Stimulated activated CD8-positive, alpha-beta memory T cell treated with anti-CD3 and anti-CD28 coated beads, Interleukin-12 subunit alpha, Interleukin-12 subunit beta, amount 100 ng/mL, for 24 hours (primary cell): ENCODE data around the gene PDGFC.

ENCODE experiments used
- DNase-seq: peaks from one replicate; pipeline ENCODE4 v3.0.0-alpha.2; 2020; ENCODE audit errors: extremely low read depth

The PDGFC gene

DNA sequence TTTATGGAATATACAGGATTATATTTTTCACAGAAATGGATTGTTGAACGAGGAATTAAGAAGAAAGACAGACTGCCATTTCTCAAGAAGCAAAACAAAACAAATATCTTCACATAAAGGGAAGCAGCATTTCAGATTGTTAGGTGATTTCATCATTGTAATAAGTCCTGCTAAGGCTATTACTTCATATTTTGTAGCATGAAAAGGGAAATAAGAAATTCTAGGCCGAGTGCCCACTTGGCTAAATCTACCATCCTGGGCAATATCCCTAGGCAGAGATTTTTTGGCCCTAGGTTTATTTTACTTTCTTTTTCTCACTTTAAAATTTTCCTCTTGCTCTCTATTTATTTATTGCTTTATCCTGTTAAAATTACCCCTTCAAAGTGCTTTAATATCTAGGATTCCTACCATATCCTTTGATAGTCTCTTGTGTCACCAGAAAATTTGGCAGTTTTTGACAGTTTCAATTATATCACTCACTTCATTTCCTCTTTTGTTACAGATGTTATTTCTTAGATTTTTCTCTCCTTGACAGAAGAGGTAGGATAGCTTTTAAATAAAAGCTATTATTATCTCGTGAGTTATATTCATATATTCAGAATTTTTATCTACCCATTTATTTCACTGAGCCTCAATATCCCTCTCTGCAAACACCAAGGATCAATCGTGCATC lies 142.3 kb downstream of the PDGFC start:
- DNase-seq = no peak

GRCh38 chr4:156827519-156827918 lies 144.1 kb downstream of the PDGFC start:
- DNase-seq = no peak

GRCh38 chr4:156825074-156825473 lies 146.5 kb downstream of the PDGFC start:
- DNase-seq = no peak

GRCh38 chr4:156824451-156825060 lies 147.0 kb downstream of the PDGFC start:
- no peak for DNase-seq

DNA sequence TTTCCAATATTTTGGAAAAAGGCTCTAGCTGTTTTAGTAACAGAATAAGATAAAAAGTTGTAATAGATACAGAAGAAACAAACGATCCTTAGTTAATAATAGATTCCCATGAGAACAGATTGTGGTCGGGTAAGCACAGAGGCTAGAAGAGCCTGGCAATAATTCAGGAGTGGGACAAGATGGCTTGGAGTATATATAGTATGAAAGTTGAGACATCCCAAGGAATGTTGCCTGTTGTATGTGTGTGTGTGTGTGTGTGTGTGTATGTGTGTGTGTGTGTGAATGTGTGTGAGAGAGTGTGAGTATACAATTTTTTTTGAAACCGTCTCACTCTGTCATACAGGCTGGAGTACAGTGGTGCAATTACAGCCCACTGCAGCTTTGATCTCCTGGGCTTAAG lies 150.7 kb downstream of the PDGFC start:
- no peak for DNase-seq

DNA sequence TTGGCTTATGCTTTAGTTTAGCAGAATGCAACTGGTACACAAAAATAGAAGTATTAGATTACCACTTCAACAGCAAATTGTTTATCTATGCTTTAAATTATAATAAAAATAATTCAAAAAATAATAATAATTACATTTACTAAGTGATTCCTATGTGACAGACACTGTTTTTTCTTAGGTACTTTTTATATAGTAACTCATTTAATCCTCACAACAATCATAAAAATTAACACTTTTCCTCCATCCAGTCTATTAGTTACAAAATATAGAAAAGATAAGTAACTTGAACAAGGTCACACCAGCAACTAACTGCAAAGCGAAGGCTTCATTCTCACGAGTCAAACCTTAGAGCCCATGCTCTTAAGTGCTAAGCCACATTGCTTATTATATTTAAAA lies 155.2 kb downstream of the PDGFC start:
- no peak for DNase-seq

DNA sequence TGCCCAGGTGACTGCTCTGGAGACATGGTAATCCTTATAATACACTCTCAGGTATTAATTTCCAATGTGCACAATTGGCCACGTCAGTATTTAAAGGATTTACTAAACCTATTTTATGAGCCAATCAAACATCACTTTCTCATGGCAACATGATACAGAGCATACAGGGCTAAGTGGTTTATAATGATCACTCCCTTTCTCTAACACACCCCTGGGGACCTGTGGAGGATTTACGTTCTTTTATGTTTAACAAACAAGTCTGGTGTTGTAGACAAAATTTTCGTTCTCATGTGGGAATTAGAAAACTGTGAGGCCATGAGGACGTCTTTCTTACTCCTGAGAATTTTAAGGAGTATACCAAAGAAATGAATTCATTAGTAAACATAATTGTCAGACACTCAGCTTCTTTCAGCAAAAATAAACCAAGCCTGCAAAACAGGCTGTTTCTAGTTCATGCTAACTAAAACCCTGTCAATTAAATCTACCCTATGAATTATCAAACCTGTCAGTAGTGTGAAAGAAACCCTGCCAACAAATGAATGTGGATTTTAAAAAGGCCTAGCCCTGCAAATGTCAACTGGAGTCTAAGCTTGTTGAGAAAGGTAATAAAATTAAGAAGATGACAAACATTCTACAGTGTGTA lies 155.8 kb downstream of the PDGFC start:
- no peak for DNase-seq

- DNase-seq = no peak
Observed at GRCh38 chr4:156811963-156812362, 159.6 kb downstream of the PDGFC start.

DNA sequence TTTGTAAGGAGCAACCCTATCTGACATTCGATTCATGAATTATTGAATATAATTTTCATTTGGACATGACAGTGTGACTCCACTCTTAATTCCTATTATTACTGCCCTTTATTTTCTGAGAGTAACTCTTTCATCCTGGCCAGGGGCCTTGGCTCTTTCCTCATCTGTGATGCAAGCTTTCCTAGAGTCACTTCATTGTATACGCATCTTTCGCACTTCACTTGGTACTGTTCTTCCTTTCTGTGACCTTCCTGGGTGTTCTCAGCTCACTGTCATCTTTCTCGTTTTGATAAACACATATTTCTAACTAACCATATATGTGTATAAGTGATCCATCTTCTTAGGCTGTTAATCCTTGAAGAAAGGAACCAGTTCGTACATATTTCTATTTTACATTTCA lies 160.3 kb downstream of the PDGFC start:
- no peak for DNase-seq

DNA sequence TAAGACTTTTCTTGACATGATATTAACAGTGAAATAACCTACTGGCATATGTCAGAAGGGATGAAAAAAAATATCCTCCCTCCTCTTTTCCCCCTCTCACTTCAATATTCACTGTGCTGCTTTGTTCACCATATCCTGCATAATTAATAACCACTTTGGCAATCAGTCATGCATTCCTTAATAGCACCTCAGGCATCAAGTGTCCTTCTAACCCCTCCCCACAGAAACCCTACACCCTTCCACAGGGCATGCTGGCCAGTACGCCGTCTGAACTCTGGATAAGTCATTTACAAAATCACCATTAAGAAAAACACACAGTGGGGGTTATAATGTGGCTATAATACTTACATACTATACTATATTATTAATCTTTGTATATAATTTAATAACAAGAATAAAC lies 165.9 kb downstream of the PDGFC start:
- no peak for DNase-seq

- no peak for DNase-seq
Observed at GRCh38 chr4:156803056-156803455, 168.5 kb downstream of the PDGFC start.

GRCh38 chr4:156800463-156800862 lies 171.1 kb downstream of the PDGFC start:
- DNase-seq = no peak

GRCh38 chr4:156799121-156799589 lies 172.4 kb downstream of the PDGFC start:
- DNase-seq = no peak

GRCh38 chr4:156798438-156798837 lies 173.2 kb downstream of the PDGFC start:
- no peak for DNase-seq

DNA sequence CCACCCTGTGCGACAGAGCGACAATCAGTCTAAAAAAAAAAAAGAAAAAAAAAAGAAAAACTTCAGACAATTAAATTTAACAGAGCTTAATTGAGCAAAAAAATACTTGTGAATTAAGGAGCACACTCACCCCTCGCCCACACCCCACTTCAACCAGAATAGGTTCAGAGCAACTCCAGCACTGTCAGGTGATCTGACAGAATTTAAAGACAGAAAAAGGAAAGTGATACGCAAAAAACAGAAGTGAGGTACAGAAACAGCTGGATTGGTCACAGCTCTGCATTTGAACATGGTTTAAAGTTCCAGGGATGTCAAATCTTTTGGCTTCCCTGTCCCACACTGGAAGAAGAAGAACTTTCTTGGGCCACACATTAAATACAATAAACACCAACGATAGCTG lies 174.4 kb downstream of the PDGFC start:
- DNase-seq = no peak

DNA sequence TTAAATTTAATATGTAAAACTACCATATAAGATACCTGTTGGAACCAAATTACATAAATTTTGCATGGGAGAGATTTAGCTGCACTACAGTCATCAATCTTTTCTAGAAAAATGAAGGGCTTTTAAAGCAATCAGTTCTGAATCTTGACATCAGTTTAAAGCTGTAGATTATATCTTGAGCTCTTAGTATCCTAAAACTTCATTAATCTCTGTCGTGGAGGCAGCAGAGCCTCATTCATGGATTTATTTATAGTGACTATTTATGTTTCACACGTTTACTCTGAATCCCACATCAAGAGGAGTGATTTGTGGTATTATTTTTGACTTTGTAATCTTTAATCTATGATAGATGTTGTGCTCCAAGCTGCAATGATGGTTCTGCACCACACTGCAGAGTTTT lies 175.9 kb downstream of the PDGFC start:
- no peak for DNase-seq

- no peak for DNase-seq
Observed at GRCh38 chr4:156794863-156795262, 176.7 kb downstream of the PDGFC start.

- no peak for DNase-seq
Observed at GRCh38 chr4:156792462-156793085, 179.0 kb downstream of the PDGFC start.

DNA sequence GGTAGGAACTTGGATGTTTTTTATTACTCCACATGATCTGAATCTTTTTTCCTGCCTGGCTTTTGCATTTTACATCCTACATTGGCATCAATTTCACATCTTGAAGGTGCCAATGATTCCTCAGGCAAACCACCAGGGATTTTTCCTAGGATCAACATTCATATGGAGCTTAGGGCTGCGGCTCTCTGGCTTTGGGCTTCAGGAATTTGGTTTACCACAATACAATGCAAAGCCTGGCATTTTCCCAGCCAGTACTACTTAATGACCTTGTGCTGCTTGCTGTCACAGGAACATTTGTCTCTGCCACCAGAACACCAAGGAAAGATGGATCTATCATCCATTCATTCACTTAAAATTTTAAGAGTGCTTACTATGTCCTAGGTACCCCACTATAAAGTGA lies 180.7 kb downstream of the PDGFC start:
- DNase-seq = no peak

DNA sequence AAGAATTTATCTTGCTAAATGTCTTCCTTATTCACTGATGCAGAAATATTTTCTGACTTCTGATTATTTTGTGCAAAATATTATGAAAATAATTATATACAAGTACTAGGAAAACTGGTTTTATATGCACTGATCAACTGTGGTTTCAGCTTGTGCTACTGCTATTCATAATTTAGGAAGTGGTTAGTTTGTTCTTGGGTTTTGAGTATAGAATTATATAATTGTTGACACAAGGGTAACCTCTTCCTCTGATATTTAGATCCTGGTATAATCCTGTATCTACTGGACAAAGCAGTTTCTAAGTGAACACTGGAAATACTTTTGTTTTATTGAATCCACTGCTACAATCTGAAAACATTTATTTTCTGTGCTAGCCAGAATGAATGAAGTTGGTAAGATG lies 182.8 kb downstream of the PDGFC start:
- DNase-seq = no peak

DNA sequence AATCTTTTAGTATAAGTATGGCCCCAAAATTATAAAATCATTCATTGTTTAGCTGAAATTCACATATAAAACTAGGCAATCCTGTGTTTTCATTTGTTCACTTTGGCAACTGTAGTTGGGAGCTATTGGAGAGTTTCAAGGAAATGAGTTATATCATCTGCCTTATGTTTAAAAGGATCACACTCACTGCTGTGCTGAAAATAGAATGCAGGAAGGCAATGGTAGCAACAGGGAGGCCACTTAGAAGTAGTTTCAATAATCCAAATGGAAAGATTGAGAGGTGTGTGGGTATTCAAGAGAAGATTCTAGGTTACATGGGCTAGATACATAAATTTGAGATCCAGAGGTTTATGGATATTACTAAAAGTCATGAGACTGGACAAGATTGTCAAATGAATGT lies 184.9 kb downstream of the PDGFC start:
- no peak for DNase-seq

DNA sequence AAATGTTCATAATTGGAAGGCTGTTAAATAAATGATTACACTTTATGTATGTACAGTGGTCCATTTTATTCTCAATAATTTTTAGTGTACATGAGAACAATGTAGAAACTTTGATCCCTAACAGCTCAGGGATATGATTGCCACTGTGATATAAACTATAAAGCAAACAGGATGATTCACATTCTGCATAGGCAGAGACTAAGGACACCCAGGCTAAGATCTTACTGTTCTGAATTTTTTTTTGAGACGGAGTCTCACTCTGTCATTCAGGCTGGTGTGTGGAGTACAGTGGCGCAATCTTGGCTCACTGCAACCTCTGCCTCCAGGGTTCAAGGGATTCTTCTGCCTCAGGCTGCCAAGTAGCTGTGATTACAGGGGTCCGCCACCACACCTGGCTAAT lies 186.6 kb downstream of the PDGFC start:
- no peak for DNase-seq

DNA sequence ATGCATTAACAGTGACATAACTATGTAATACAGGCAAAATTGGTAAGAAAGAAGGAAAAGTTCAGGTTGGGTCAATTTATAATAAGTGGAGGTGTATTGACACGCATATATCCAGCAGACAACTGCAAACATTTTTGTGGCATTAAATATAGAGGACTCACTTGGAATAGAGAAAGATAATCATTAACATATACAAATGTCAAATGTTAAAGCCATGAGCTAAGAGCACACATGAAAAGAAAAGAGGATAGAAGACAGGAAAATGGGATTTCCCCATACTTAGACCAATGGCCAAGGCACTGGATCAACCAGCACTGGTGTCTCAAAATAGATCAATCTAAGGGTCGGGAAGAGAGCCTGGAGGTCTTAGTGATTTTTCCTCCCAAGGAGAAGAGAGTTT lies 187.6 kb downstream of the PDGFC start:
- DNase-seq = no peak
